OCI-LY7 (cell line): Measurements from ENCODE around the gene DYNC1I1. TPM values are rescaled to one million over a fixed set of nuclear protein-coding genes. Genes with fewer than 3 reads are reported as not detected.

ENCODE experiments used
- BruUV-seq: library from RNA; stranded (reverse); fragments of 400-500 nt; replicated peaks from 2 replicates; lab custom pipeline; 2021; lab: Mats Ljungman, UMichigan
- CTCF ChIA-PET: fragments of 300-600 bp; sonication (Branson Sonifier 250); formaldehyde crosslinking; loops from one replicate; lab custom pipeline; 2022; ENCODE audit warnings: antibody characterized with exemption; ENCODE audit not compliant: unreplicated experiment; lab: Charles Lee
- POLR2A ChIA-PET: fragments of 300-600 bp; sonication (Branson Sonifier 250); formaldehyde crosslinking; loops from one replicate; lab custom pipeline; 2022; ENCODE audit warnings: antibody characterized with exemption; lab: Charles Lee
- DNase-seq: peaks from one replicate; pipeline ENCODE4 v3.0.0-alpha.2; 2015; ENCODE audit warnings: low spot score
- H2AFZ ChIP-seq: fragments of 200-600 bp; sonication (generic), shearing (Covaris generic); 2 replicates; pipeline ENCODE4 v1.6.1; 2014; ENCODE audit warnings: mild to moderate bottlenecking, antibody characterized with exemption, low read length, moderate library complexity
- H3K27ac ChIP-seq: fragments of 200-600 bp; sonication (generic); 2 replicates; pipeline ENCODE4 v1.5.1; 2014; ENCODE audit warnings: mixed run types, low read depth, mild to moderate bottlenecking, moderate library complexity, low read length, inconsistent platforms; ENCODE audit not compliant: poor library complexity, severe bottlenecking
- H3K36me3 ChIP-seq: fragments of 200-600 bp; sonication (generic); 2 replicates; pipeline ENCODE4 v1.6.1; 2014; ENCODE audit warnings: mild to moderate bottlenecking, antibody characterized with exemption, low read length, moderate library complexity, mixed read lengths; ENCODE audit not compliant: insufficient read depth
- H3K4me1 ChIP-seq: fragments of 200-600 bp; sonication (generic); 2 replicates; pipeline ENCODE4 v1.5.1; 2014; ENCODE audit warnings: mild to moderate bottlenecking, low read length; ENCODE audit not compliant: insufficient read depth, poor library complexity, severe bottlenecking
- H3K4me2 ChIP-seq: fragments of 200-600 bp; sonication (generic); 2 replicates; pipeline ENCODE4 v1.6.1; 2014; ENCODE audit warnings: mild to moderate bottlenecking, low read length
- H3K4me3 ChIP-seq: fragments of 200-600 bp; sonication (generic); 2 replicates; pipeline ENCODE4 v1.5.1; 2014; ENCODE audit warnings: mild to moderate bottlenecking, low read depth, low read length; ENCODE audit not compliant: poor library complexity, severe bottlenecking
- H3K79me2 ChIP-seq: fragments of 200-600 bp; sonication (generic); 2 replicates; pipeline ENCODE4 v1.6.1; 2016; ENCODE audit warnings: low read depth, mild to moderate bottlenecking, low read length, moderate library complexity, mixed read lengths; ENCODE audit not compliant: insufficient read depth
- H3K9me2 ChIP-seq: fragments of 200-600 bp; sonication (generic); 2 replicates; pipeline ENCODE4 v1.6.1; 2016; ENCODE audit warnings: mild to moderate bottlenecking, low read length, mixed read lengths; ENCODE audit not compliant: insufficient read depth
- H3K9me3 ChIP-seq: fragments of 200-600 bp; sonication (generic); 2 replicates; pipeline ENCODE4 v1.6.1; 2014; ENCODE audit warnings: mild to moderate bottlenecking, mixed run types, low read length, mixed read lengths
- H4K20me1 ChIP-seq: fragments of 200-600 bp; sonication (generic); 2 replicates; pipeline ENCODE4 v1.6.1; 2014; ENCODE audit warnings: mild to moderate bottlenecking, antibody characterized with exemption, low read length, moderate library complexity, mixed read lengths; ENCODE audit not compliant: insufficient read depth
- EZH2phosphoT487 ChIP-seq: fragments of 200-600 bp; sonication (generic); IDR thresholded peaks from 2 replicates; pipeline ENCODE4 v1.6.1; 2018; ENCODE audit warnings: low read depth, borderline replicate concordance, mild to moderate bottlenecking, mixed run types, antibody characterized with exemption, low read length, moderate library complexity, mixed read lengths
- intact Hi-C: fragments of 100-400 bp; cut with micrococcal nuclease; formaldehyde crosslinking; loops from one replicate; pipeline ENCODE4 v1.10.0; 2022; ENCODE audit not compliant: unreplicated experiment
- total RNA-seq, 2 experiments: library from RNA; depleted of rRNA in 1 of 2; stranded (reverse); fragments of >200 nt in 1 of 2; shearing (Covaris generic) in 1 of 2; gene quantifications; 2 replicates each; pipeline ENCODE4 v1.2.3, GENCODE V29; 2014 to 2022
- TF ChIP-seq, protein P1 (sequence below): fragments of 200-600 bp; sonication (generic); conservative IDR thresholded peaks from 2 replicates; pipeline ENCODE4 v1.5.1; 2014; ENCODE audit warnings: mild to moderate bottlenecking, antibody characterized with exemption, low read length, moderate library complexity, mixed read lengths

Gene DYNC1I1
- total RNA-seq, 2 experiments from 2014 or later = not detected

DNA sequence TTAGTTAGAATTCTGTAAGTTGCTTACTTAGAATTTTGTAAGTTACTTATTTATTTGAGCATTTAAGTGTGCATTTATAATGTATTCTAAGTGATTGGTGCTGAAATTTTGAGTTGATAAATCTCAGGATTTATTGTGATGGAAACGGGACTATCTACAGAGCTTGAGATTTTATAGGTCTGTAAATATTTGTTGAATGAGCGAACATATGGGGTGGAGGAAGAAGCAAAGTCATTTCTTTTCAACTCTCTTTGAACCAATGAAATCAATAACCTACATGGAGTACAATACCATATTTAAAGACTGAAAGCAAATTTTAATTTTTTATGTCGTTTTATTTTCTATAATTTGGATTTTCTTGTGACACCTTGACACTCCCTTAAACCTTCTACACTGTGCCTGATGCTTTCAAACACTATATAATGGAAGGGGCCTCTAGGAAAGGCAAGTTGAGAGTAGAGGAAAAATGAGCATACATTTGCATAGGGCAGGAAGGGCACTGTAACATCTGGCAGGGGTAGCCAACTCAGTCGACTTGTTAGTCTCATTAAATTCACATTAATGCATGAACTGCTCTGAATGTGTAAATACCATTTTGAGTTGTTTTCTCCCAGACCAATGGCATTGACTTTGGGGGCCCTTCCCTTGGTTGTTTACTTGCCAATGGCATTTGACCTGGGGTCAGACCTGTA lies 204.2 kb downstream of the DYNC1I1 start:
- Histone ChIP-seq H3K9me2 (no peaks in the 10 kb centered on the region), H3K4me2 (no peak overlapping the region), H3K9me3 (no peaks in the 10 kb centered on the region), H3K79me2 (no peaks in the 10 kb centered on the region), H3K27ac (no peak overlapping the region), H3K4me1 (no peaks in the 10 kb centered on the region), H3K36me3 (no peaks in the 10 kb centered on the region), H4K20me1 (no peaks in the 10 kb centered on the region), H3K4me3 (no peak overlapping the region), H2AFZ (no peak overlapping the region)
- TF ChIP-seq, protein P1, sequence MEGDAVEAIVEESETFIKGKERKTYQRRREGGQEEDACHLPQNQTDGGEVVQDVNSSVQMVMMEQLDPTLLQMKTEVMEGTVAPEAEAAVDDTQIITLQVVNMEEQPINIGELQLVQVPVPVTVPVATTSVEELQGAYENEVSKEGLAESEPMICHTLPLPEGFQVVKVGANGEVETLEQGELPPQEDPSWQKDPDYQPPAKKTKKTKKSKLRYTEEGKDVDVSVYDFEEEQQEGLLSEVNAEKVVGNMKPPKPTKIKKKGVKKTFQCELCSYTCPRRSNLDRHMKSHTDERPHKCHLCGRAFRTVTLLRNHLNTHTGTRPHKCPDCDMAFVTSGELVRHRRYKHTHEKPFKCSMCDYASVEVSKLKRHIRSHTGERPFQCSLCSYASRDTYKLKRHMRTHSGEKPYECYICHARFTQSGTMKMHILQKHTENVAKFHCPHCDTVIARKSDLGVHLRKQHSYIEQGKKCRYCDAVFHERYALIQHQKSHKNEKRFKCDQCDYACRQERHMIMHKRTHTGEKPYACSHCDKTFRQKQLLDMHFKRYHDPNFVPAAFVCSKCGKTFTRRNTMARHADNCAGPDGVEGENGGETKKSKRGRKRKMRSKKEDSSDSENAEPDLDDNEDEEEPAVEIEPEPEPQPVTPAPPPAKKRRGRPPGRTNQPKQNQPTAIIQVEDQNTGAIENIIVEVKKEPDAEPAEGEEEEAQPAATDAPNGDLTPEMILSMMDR = no peak
- no peak for TF ChIP-seq EZH2phosphoT487
- BruUV-seq = no TSS peak
- no peak for DNase-seq
- POLR2A ChIA-PET = interaction anchor here (0.6 kb wide), 1 partner anchor 434 kb away, joined by 3 read pairs; no protein-coding TSS in a partner anchor
- intact Hi-C loops = no loop called here
- CTCF ChIA-PET = no interaction called here

DNA sequence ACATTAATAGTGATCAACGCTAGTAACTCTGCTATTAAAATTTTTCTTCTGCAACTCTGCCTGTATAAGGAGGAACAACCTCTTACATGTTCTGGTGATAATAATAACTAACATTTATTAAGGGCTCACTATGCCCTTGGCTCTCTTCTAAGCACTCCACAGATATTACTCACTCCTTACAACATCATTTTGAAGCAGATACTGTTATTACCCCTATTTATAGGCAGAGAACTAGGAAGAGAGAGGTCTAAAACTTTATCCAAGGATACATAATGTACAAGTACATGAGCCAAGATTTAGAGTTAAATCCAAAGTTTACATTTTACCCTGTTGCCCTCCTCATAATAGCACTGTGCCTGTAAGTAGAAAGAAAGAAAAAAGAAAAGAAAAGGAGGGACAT lies 205.6 kb downstream of the DYNC1I1 start:
- H3K79me2 ChIP-seq = no peaks in the 10 kb centered on the region
- H3K36me3 ChIP-seq = no peaks in the 10 kb centered on the region
- no peak overlapping the region for H3K4me3 ChIP-seq
- H3K9me3 ChIP-seq = no peaks in the 10 kb centered on the region
- TF ChIP-seq, protein P1 = no peak
- TF ChIP-seq EZH2phosphoT487 = no peak
- H3K9me2 ChIP-seq = no peaks in the 10 kb centered on the region
- intact Hi-C loops = no loop called here
- no peak overlapping the region for H3K4me2 ChIP-seq
- no peak for DNase-seq
- H4K20me1 ChIP-seq = no peaks in the 10 kb centered on the region
- no peak overlapping the region for H3K27ac ChIP-seq
- ChIA-PET POLR2A (interaction anchor here (0.6 kb wide), 1 partner anchor 59 kb away, joined by 3 read pairs; no protein-coding TSS in a partner anchor), CTCF (no interaction called here)
- H3K4me1 ChIP-seq = no peaks in the 10 kb centered on the region
- no peak overlapping the region for H2AFZ ChIP-seq
- BruUV-seq = no TSS peak

DNA sequence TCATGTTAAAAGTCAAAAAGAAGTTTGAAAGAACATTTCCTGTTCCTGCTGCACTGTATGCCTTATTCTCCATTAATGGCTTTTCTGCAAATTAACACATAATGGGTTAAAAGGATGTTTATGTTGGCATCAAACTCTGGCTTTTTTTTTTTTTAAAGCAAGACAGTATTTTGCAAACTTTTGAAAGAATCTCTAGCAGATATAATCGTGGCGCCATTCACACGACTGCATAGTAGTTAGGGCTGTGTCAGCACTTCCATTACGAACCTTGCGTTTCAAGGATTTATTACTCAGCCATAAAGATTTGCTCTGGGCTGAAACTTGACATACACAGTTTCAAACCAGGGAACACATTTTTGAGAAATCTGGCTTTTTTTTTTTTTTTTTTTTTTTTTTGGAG lies 207.8 kb downstream of the DYNC1I1 start:
- CTCF ChIA-PET = no interaction called here
- Histone ChIP-seq H3K4me3 (no peak overlapping the region), H4K20me1 (no peaks in the 10 kb centered on the region), H3K36me3 (no peaks in the 10 kb centered on the region), H3K79me2 (no peaks in the 10 kb centered on the region), H2AFZ (no peak overlapping the region), H3K9me3 (no peaks in the 10 kb centered on the region), H3K4me1 (no peaks in the 10 kb centered on the region), H3K4me2 (no peak overlapping the region), H3K9me2 (no peaks in the 10 kb centered on the region), H3K27ac (no peak overlapping the region)
- no peak for TF ChIP-seq EZH2phosphoT487
- TF ChIP-seq, protein P1 = no peak
- POLR2A ChIA-PET = no interaction called here
- intact Hi-C loops = no loop called here
- no peak for DNase-seq
- no TSS peak for BruUV-seq
